ENCODE measurements around the gene USP47. TPM values are rescaled to one million over a fixed set of nuclear protein-coding genes. Genes with fewer than 3 reads are reported as not detected.
A peak's percentile ranks its signal among the peaks of the same experiment; 100 is the strongest.

USP47 gene
- total RNA-seq, 1 donor from 2014 or later: 81.5 TPM

GRCh38 chr11:11966826-11967668 is 125.3 kb downstream of the USP47 start:
- Mint-ChIP-seq H3K27ac (no peak overlapping the region), H3K27me3 (no peaks in the 10 kb centered on the region), H3K9me3 (ENCODE audit: low read depth) (no peaks in the 10 kb centered on the region), H3K36me3 (ENCODE audit: insufficient read depth) (peaks cover 12% of the 10 kb centered on the region), H3K4me3 (ENCODE audit: low read depth) (no peak overlapping the region), H3K4me1 (ENCODE audit: low read depth) (peaks cover 2% of the 10 kb centered on the region)
- peak; percentile 59 for DNase-seq (ENCODE audit: low spot score, unreplicated experiment)
- peak; percentile 79 for TF ChIP-seq CTCF (IDR thresholded peaks at IDR 0.05; ENCODE audit: unreplicated experiment)

- Mint-ChIP-seq H3K4me3 (ENCODE audit: low read depth) (no peak overlapping the region), H3K4me1 (ENCODE audit: low read depth) (peaks cover 2% of the 10 kb centered on the region), H3K9me3 (ENCODE audit: low read depth) (no peaks in the 10 kb centered on the region), H3K36me3 (ENCODE audit: insufficient read depth) (peaks cover 7% of the 10 kb centered on the region), H3K27me3 (no peaks in the 10 kb centered on the region), H3K27ac (no peak overlapping the region)
- no peak for TF ChIP-seq CTCF (IDR thresholded peaks at IDR 0.05; ENCODE audit: unreplicated experiment)
- no peak for DNase-seq (ENCODE audit: low spot score, unreplicated experiment)
These were observed 126.1 kb downstream of the USP47 start for GRCh38 chr11:11967669-11968510.

GRCh38 chr11:11968511-11969280 is 126.9 kb downstream of the USP47 start:
- Mint-ChIP-seq H3K36me3 (ENCODE audit: insufficient read depth) (peaks cover 7% of the 10 kb centered on the region), H3K9me3 (ENCODE audit: low read depth) (no peaks in the 10 kb centered on the region), H3K27me3 (no peaks in the 10 kb centered on the region), H3K4me3 (ENCODE audit: low read depth) (no peak overlapping the region), H3K27ac (no peak overlapping the region), H3K4me1 (ENCODE audit: low read depth) (peaks cover 2% of the 10 kb centered on the region)
- TF ChIP-seq CTCF (IDR thresholded peaks at IDR 0.05; ENCODE audit: unreplicated experiment): no peak
- no peak for DNase-seq (ENCODE audit: low spot score, unreplicated experiment)

GRCh38 chr11:11969380-11970215 is 127.8 kb downstream of the USP47 start:
- Mint-ChIP-seq H3K36me3 (ENCODE audit: insufficient read depth) (peaks cover 7% of the 10 kb centered on the region), H3K4me3 (ENCODE audit: low read depth) (no peak overlapping the region), H3K27ac (no peak overlapping the region), H3K9me3 (ENCODE audit: low read depth) (no peaks in the 10 kb centered on the region), H3K27me3 (no peaks in the 10 kb centered on the region), H3K4me1 (ENCODE audit: low read depth) (peaks cover 2% of the 10 kb centered on the region)
- DNase-seq (ENCODE audit: low spot score, unreplicated experiment): no peak
- TF ChIP-seq CTCF (IDR thresholded peaks at IDR 0.05; ENCODE audit: unreplicated experiment): no peak
